Left cardiac atrium (tissue), 4 donors: ENCODE results near the gene STX17. TPM values are rescaled to one million over a fixed set of nuclear protein-coding genes. Genes with fewer than 3 reads are reported as not detected.
"Not testable (repeated sequence)": the region's sequence is repeated elsewhere in the genome, so short reads cannot be mapped to it uniquely, and the experiment has no call there.

Source experiments
- ATAC-seq, 2 donors: fragments of 200-7000 bp; cut with Tn5 transposase; one replicate each; pipeline ENCODE4 v1.9.1; 2020; ENCODE audit warnings: mild to moderate bottlenecking in 2 of 2, moderate library complexity in 2 of 2
- DNase-seq: peaks from one replicate; pipeline ENCODE4 v3.0.0-alpha.2; 2020
- intact Hi-C, 2 donors: fragments of 100-400 bp; cut with DNase I; formaldehyde crosslinking; loops; one replicate each; pipeline versions ENCODE4 v1.14.1 to v1.15.1; 2022 to 2023
- long read RNA-seq: library from polyadenylated mRNA; unstranded; transcript quantifications from one replicate; pipeline ENCODE4 v2.0.0, GENCODE V29; 2021
- total RNA-seq, 2 donors: library from RNA; stranded (reverse); fragmentation: NEBNext Ultra II Directional; extraction: Animal tissue kit (Norgen Biotek cat#: 25700); gene quantifications; one replicate each; pipeline ENCODE4 v1.2.1, GENCODE V29; 2021
- donor health status: DM: no; HTN: yes; CAD: no.
- donor health status: DM: no; HTN: yes; CAD: no; lungs with severe emphysema.
- donor health status: DM: yes; HTN: yes; CAD: no.
- donor health status: Dilated cardiomyopathy.

STX17 gene
- 10 to 100 TPM; 17.3 to 19.9 TPM for total RNA-seq
- long read RNA-seq, transcript STX17-201 (8 exons, 2,713 nt) = major isoform, 16 of 24 reads
- long read RNA-seq, partial matches to known transcripts = 2 of 24 reads
- long read RNA-seq, other reads (novel, unspliced or antisense) = 6 of 24 reads

- ATAC-seq (peak; percentile 98), DNase-seq (peak; percentile 79)
- intact Hi-C loops = loop anchor here in 1 of 2 donors (5.0 kb wide), 1 partner anchor 559 kb away; no protein-coding TSS in a partner anchor
Measured at GRCh38 chr9:99906403-99907207, at the start of gene STX17. STX17 (plus strand) TSS chr9:99906654; CDS start chr9:99915240, 8,586 bp downstream.

GRCh38 chr9:99857576-99857975 is 48.9 kb upstream of the STX17 start:
- intact Hi-C loops, DNase-seq: not testable (repeated sequence)

DNA sequence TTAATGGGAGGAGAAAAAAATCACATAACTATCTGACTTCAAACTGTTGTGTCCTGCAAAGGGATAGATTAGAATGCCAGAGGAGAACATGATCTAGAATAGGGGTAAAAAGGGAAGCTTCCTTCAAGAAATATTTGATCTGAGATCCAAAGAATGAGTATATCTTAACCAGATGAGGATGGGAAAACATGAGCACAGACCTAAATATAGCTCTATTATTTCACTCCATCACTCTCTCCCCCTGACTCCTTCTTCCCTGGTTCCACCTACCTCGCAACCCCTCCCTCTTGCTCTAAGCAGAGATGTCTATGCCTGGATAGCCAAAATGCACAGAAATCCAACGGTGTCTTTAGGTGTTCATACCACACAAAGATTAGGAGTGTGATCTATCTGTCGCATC is 48.4 kb upstream of the STX17 start:
- intact Hi-C loops = no loop called here

More at GRCh38 chr9:99857576-99857975, 48.9 kb upstream of the STX17 start:
- ATAC-seq = not testable (repeated sequence)

DNA sequence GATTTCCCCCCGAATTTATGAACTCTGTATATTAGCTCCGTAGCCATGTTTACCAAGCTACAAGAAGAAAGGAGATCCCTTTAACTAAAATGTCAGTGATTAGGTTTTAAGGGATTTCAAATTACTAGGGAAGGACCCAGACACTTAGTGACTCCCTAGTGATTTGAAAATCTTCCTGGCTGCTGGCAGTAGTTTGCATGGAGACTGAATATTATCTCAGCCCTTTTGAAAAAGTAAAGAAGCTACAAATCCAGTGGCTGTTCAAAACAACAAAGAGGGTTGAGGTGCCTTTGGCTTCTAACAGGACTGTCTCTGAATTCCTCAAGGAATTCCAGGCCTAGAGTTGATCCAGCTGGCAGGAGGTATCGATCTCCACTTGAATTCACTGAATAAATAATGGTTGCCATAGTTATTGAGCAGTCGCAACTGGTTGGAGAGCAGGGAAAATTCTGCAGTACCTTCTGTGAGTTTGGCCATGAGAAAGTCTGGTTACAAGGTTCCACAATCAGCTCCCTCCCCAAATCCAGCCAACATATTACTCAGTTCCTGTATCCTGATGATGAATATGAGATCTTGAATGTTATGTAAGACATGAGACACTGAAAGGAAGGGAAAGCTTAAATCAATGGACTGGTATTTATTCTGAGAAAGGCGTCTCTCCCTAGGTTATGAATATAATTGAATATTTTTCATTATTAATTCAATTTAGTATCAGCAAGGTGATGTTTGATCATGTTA is 47.0 kb upstream of the STX17 start:
- ATAC-seq (peak in 1 of 2 donors; percentile 2), DNase-seq (no peak)
- intact Hi-C loops = no loop called here

More for the DNA sequence above, 48.4 kb upstream of the STX17 start:
- DNase-seq (no peak), ATAC-seq (peak in 1 of 2 donors; percentile 4)

DNA sequence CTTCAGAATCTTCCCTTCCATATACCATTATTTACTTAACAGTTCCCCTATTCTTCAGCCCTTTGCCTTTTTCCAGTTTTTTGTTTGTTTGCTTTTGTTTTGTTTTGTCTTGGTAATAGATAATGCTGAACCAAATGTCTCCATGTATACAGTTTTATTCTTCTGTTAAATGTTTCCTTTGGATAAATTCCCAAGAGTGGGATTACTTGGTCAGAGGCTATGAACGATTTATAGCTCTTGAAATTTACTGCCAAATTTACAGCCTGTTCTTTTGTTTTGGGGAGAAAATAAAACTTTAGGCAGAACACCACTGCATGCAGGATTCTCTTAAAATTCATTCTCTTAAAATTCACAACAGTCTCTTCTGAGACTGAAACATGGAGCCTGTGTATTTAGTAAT is 46.2 kb upstream of the STX17 start:
- intact Hi-C loops = no loop called here
- ATAC-seq (no peak), DNase-seq (no peak)

GRCh38 chr9:99863955-99864354 is 42.5 kb upstream of the STX17 start:
- intact Hi-C loops = no loop called here
- no peak for DNase-seq
- ATAC-seq = no peak

DNA sequence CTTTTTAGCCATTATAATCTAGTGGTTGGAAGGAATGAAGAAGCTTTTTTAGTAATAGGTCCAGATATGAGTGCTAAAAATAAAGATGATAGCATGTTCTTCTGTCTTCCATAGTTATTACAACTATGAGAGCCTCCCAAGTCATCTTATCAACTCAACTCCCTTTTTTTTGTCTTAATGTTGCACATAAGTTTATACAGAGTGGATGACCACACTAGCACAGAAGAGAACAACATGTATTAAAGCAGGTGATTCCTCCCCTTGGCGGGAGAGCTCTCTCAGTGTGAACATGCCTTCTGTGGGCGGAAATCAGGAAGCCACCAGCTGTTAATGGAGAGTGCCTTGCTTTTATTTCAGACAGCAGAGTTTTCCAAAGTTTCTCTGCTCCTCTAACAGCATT is 40.1 kb upstream of the STX17 start:
- ATAC-seq = peak in 1 of 2 donors; percentile 14
- DNase-seq = no peak
- intact Hi-C loops = no loop called here

GRCh38 chr9:99867536-99867935 is 38.9 kb upstream of the STX17 start:
- DNase-seq = no peak

GRCh38 chr9:99867968-99868367 is 38.5 kb upstream of the STX17 start:
- no peak for ATAC-seq
- DNase-seq = no peak
- intact Hi-C loops = no loop called here

More at GRCh38 chr9:99867536-99867935, 38.9 kb upstream of the STX17 start:
- no peak for ATAC-seq
- intact Hi-C loops = no loop called here

DNA sequence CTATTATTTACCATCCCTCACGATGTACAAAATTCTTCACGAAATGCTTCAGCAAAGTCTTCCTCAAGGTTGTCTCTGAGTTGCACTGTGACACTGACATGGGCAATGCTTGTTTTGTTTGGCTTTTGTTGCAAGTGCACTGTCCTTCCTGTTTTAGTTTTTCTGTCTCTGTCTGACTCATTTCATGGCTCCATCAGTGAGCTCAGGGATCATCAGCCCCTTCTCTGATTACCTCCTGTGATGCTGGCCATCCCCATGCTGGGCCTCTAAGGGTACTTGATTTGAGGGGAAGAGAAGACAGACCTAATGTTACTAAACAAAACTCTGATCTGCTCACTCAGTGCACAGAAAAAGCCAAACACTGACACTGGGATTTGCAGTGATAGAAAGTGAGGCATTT is 37.6 kb upstream of the STX17 start:
- intact Hi-C loops = no loop called here
- no peak for DNase-seq
- ATAC-seq = peak in 1 of 2 donors; percentile 3

DNA sequence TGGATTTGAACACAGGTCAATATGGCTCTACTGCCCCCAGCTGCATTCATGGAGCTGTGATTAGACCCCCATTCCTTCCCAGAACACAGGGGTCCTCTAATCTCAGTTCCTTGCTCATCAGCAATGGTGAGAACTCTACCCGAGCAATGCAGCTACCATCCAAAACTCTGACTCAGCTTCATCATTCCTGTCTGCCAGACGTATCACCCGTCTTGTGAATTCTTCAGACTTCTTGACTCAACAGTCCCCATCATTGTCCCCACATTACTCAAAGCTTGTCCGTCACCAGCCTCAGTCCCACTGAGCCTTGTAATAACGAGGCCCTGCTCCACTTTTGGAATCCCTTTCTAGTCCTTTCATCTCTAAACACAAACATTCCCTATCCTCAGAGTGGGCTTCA is 36.3 kb upstream of the STX17 start:
- peak in 1 of 2 donors; percentile 5 for ATAC-seq
- no peak for DNase-seq
- intact Hi-C loops = no loop called here

- intact Hi-C loops = no loop called here
- DNase-seq = no peak
- ATAC-seq = no peak
Measured at GRCh38 chr9:99873531-99873930, 32.9 kb upstream of the STX17 start.

DNA sequence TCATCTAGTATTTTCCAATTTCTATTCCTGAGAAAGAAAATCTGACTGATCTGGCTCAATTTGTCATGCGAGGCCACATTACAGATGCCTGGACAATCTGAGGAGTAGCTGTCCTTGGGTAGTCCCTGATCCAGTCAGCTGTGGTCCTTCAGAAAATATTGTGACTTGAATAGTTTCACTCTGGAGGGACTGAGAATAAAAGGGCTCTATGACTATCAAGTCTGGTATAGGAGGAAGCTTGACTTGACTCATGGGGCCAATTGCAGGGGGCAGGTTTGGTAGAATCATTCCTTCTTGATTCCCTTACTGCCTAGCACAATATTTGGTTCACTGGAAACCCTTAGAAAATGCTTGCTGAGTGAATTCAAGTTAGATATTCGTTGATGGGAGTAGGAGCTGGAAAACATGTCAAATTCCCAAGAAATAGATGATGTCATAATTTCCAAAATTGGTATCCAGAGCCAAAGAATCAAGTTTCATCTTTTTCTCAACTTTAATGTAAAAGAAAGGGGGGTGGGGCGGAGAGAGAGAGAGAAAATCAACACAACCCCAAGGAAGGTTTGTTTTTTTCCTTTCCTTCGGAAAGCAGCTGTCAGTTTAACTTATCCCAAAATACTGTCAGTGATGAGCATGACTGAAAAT is 32.4 kb upstream of the STX17 start:
- DNase-seq (no peak), ATAC-seq (no peak)
- intact Hi-C loops = no loop called here

DNA sequence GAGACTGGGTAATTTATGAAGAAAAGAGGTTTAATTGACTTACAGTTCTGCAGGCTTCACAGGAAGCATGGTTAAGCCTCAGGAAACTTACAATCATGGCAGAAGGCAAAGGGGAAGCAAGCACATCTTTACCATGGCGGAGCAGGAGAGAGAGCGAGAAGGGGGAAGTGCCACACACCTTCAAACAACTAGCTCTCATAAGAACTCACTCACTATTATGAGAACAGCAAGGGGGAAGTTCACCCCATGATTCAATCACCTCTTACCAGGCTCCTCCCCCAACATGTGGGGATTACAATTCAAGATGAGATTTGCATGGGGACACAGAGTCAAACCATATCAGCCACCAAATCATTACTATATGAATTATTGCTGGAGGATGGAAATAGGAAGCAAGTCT is 30.3 kb upstream of the STX17 start:
- ATAC-seq = no peak
- intact Hi-C loops = no loop called here
- no peak for DNase-seq

DNA sequence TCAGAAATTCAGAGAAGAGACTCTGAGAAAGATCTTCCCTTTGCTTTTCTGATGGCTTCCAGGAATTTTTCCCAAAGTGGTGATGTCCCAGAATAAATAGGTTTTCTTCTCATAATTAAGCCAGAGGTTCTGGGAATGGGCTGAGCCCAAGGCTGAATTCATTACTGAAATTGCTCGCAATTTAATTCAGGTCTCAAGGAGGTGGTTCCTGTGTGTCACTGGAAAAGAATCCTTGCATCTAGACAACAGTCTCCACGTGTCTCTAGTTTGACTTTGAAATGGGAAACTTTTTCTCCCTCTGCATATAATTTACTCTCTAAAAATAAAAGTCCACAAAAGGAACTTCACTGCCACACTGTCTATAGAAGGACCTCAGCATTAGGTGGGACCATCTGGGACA is 27.8 kb upstream of the STX17 start:
- no peak for ATAC-seq
- DNase-seq = no peak

GRCh38 chr9:99881769-99882168 is 24.7 kb upstream of the STX17 start:
- intact Hi-C loops = no loop called here
- DNase-seq (no peak), ATAC-seq (no peak)

More for the DNA sequence above, 27.8 kb upstream of the STX17 start:
- intact Hi-C loops = no loop called here

DNA sequence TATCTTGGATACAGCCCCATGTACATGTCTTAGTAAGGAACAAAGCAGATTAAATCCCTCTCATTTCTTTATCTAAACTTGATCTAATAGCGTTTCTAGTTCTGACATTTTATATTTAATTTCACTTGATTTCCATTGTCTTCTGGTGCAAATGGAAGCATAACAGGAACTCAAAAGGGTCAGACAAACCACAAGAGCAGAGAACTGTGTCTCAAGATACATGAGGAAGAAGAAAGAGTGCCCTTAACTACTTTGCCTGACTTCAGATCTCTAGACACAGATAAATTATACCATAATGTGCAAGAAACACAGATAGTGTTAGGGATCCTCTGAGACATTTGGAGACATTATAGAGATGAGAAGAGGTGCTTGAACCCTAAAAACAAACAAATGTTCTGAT is 20.7 kb upstream of the STX17 start:
- no peak for DNase-seq
- ATAC-seq = no peak
- intact Hi-C loops = no loop called here

DNA sequence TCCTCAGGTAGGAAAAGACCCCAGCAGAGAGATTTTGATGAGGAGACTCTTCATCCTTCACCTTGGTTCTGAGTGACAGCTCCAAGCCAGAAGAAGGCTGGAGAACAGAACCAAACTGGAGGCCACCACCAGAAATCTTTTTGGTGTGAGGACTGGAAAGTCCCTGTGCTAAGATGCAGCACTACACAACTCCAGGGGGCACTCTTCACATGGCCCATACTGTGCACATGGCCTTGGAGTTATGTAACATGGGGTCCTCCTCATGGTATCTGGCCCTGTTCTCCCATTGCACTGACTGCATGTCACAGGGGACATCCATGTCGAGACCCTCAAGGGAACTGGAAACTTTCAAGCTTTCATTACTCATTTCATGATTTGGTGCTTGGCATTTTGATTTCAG is 17.3 kb upstream of the STX17 start:
- no peak for DNase-seq
- ATAC-seq = no peak
- intact Hi-C loops = no loop called here

- intact Hi-C loops = no loop called here
- DNase-seq (no peak), ATAC-seq (no peak)
Measured at GRCh38 chr9:99894826-99895225, 11.6 kb upstream of the STX17 start.

- intact Hi-C loops = no loop called here
- ATAC-seq = no peak
- DNase-seq = no peak
Measured at GRCh38 chr9:99895510-99895909, 10.9 kb upstream of the STX17 start.
